ENCODE results near the gene CD200.

The CD200 gene

GRCh38 chr3:112338727-112339056 lies 5.7 kb downstream of the CD200 start:
- in situ Hi-C loops (cut with MboI; ENCODE audit: low pct_unique_long_range_greater_than_20kb, low sequenced_read_pairs, unreplicated experiment), result no loop called here
- no peak for DNase-seq (ENCODE audit: low spot score)
- no peak for TF ChIP-seq CTCF (IDR thresholded peaks at IDR 0.05; ENCODE audit: extremely low read depth, insufficient read depth, missing control alignments)

GRCh38 chr3:112339134-112339533 lies 6.2 kb downstream of the CD200 start:
- DNase-seq (ENCODE audit: low spot score), result no peak
- no peak for TF ChIP-seq CTCF (IDR thresholded peaks at IDR 0.05; ENCODE audit: extremely low read depth, insufficient read depth, missing control alignments)
- in situ Hi-C loops (cut with MboI; ENCODE audit: low pct_unique_long_range_greater_than_20kb, low sequenced_read_pairs, unreplicated experiment), result no loop called here

- in situ Hi-C loops (cut with MboI; ENCODE audit: low pct_unique_long_range_greater_than_20kb, low sequenced_read_pairs, unreplicated experiment), result no loop called here
- TF ChIP-seq CTCF (IDR thresholded peaks at IDR 0.05; ENCODE audit: extremely low read depth, insufficient read depth, missing control alignments), result no peak
- no peak for DNase-seq (ENCODE audit: low spot score)
Observed at GRCh38 chr3:112339609-112340008, 6.7 kb downstream of the CD200 start.

GRCh38 chr3:112341386-112341785 lies 8.4 kb downstream of the CD200 start:
- in situ Hi-C loops (cut with MboI; ENCODE audit: low pct_unique_long_range_greater_than_20kb, low sequenced_read_pairs, unreplicated experiment), result no loop called here
- no peak for DNase-seq (ENCODE audit: low spot score)
- no peak for TF ChIP-seq CTCF (IDR thresholded peaks at IDR 0.05; ENCODE audit: extremely low read depth, insufficient read depth, missing control alignments)

- no peak for DNase-seq (ENCODE audit: low spot score)
- TF ChIP-seq CTCF (IDR thresholded peaks at IDR 0.05; ENCODE audit: extremely low read depth, insufficient read depth, missing control alignments), result no peak
- in situ Hi-C loops (cut with MboI; ENCODE audit: low pct_unique_long_range_greater_than_20kb, low sequenced_read_pairs, unreplicated experiment), result no loop called here
Observed at GRCh38 chr3:112345681-112346080, 12.7 kb downstream of the CD200 start.

- TF ChIP-seq CTCF (IDR thresholded peaks at IDR 0.05; ENCODE audit: extremely low read depth, insufficient read depth, missing control alignments), result no peak
- in situ Hi-C loops (cut with MboI; ENCODE audit: low pct_unique_long_range_greater_than_20kb, low sequenced_read_pairs, unreplicated experiment), result no loop called here
- no peak for DNase-seq (ENCODE audit: low spot score)
Observed at GRCh38 chr3:112346491-112347122, 13.7 kb downstream of the CD200 start.

- in situ Hi-C loops (cut with MboI; ENCODE audit: low pct_unique_long_range_greater_than_20kb, low sequenced_read_pairs, unreplicated experiment), result no loop called here
- no peak for DNase-seq (ENCODE audit: low spot score)
- TF ChIP-seq CTCF (IDR thresholded peaks at IDR 0.05; ENCODE audit: extremely low read depth, insufficient read depth, missing control alignments), result no peak
Observed at GRCh38 chr3:112348943-112349342, 16.0 kb downstream of the CD200 start.
